ES-I3 (cell line): ENCODE results near the gene PON3.

Source experiments
- H3K36me3 ChIP-seq: 2 replicates; pipeline ENCODE4 v1.6.1; 2013; ENCODE audit warnings: mild to moderate bottlenecking, low read length, control low read depth, moderate library complexity; ENCODE audit not compliant: insufficient read depth
- H3K4me1 ChIP-seq: 2 replicates; pipeline ENCODE4 v1.6.1; 2013; ENCODE audit warnings: mild to moderate bottlenecking, control low read depth, low read length; ENCODE audit not compliant: insufficient read depth
- H3K9ac ChIP-seq: 2 replicates; pipeline ENCODE4 v1.6.1; 2013; ENCODE audit warnings: low read depth, mild to moderate bottlenecking, low read length, moderate library complexity
- H3K9me3 ChIP-seq: 2 replicates; pipeline ENCODE4 v1.6.1; 2013; ENCODE audit warnings: mild to moderate bottlenecking, low read length, moderate library complexity; ENCODE audit not compliant: control insufficient read depth, insufficient read depth

Gene PON3

GRCh38 chr7:95427914-95428516 is 31.8 kb upstream of the PON3 start:
- H3K9me3 ChIP-seq = no peaks in the 10 kb centered on the region
- H3K9ac ChIP-seq = no peak overlapping the region
- H3K36me3 ChIP-seq = no peaks in the 10 kb centered on the region
- H3K4me1 ChIP-seq = peaks cover 15% of the 10 kb centered on the region

GRCh38 chr7:95427166-95427565 is 31.0 kb upstream of the PON3 start:
- peaks cover 15% of the 10 kb centered on the region for H3K4me1 ChIP-seq
- H3K9ac ChIP-seq = no peak overlapping the region

GRCh38 chr7:95425694-95426093 is 29.5 kb upstream of the PON3 start:
- Histone ChIP-seq H3K9me3 (no peaks in the 10 kb centered on the region), H3K36me3 (no peaks in the 10 kb centered on the region), H3K4me1 (peaks cover 15% of the 10 kb centered on the region), H3K9ac (no peak overlapping the region)

More at GRCh38 chr7:95427166-95427565, 31.0 kb upstream of the PON3 start:
- no peaks in the 10 kb centered on the region for H3K9me3 ChIP-seq
- H3K36me3 ChIP-seq = no peaks in the 10 kb centered on the region

- no peak overlapping the region for H3K9ac ChIP-seq
- no peaks in the 10 kb centered on the region for H3K36me3 ChIP-seq
- no peaks in the 10 kb centered on the region for H3K9me3 ChIP-seq
- peaks cover 15% of the 10 kb centered on the region for H3K4me1 ChIP-seq
Observed at GRCh38 chr7:95424716-95425115, 28.5 kb upstream of the PON3 start.

GRCh38 chr7:95421847-95422444 is 25.8 kb upstream of the PON3 start:
- Histone ChIP-seq H3K4me1 (peaks cover under 1% of the 10 kb centered on the region; the same call in 1 of the 2 replicates), H3K9ac (no peak overlapping the region), H3K9me3 (no peaks in the 10 kb centered on the region), H3K36me3 (no peaks in the 10 kb centered on the region)

- Histone ChIP-seq H3K9ac (no peak overlapping the region), H3K9me3 (no peaks in the 10 kb centered on the region), H3K36me3 (no peaks in the 10 kb centered on the region), H3K4me1 (no peaks in the 10 kb centered on the region; the same call in 1 of the 2 replicates)
Observed at GRCh38 chr7:95421000-95421846, 25.0 kb upstream of the PON3 start.

GRCh38 chr7:95412075-95412474 is 15.9 kb upstream of the PON3 start:
- no peaks in the 10 kb centered on the region for H3K9me3 ChIP-seq
- H3K36me3 ChIP-seq = no peaks in the 10 kb centered on the region
- H3K4me1 ChIP-seq = no peaks in the 10 kb centered on the region
- no peak overlapping the region for H3K9ac ChIP-seq

GRCh38 chr7:95411666-95412065 is 15.5 kb upstream of the PON3 start:
- no peaks in the 10 kb centered on the region for H3K4me1 ChIP-seq
- no peak overlapping the region for H3K9ac ChIP-seq
- no peaks in the 10 kb centered on the region for H3K9me3 ChIP-seq
- H3K36me3 ChIP-seq = no peaks in the 10 kb centered on the region

GRCh38 chr7:95411036-95411435 is 14.9 kb upstream of the PON3 start:
- no peaks in the 10 kb centered on the region for H3K4me1 ChIP-seq
- no peaks in the 10 kb centered on the region for H3K9me3 ChIP-seq
- H3K36me3 ChIP-seq = no peaks in the 10 kb centered on the region
- H3K9ac ChIP-seq = no peak overlapping the region

- H3K9ac ChIP-seq = no peak overlapping the region
- H3K9me3 ChIP-seq = no peaks in the 10 kb centered on the region
- 0 out of 2 replicates have a peak, but pooled peaks cover 3% of the 10 kb centered on the region for H3K36me3 ChIP-seq
- H3K4me1 ChIP-seq = no peaks in the 10 kb centered on the region
Observed at GRCh38 chr7:95407751-95408150, 11.6 kb upstream of the PON3 start.

GRCh38 chr7:95405800-95406199 is 9.6 kb upstream of the PON3 start:
- H3K9ac ChIP-seq = no peak overlapping the region

GRCh38 chr7:95405208-95405607 is 9.0 kb upstream of the PON3 start:
- Histone ChIP-seq H3K4me1 (no peaks in the 10 kb centered on the region), H3K36me3 (0 out of 2 replicates have a peak, but pooled peaks cover 3% of the 10 kb centered on the region), H3K9ac (no peak overlapping the region), H3K9me3 (no peaks in the 10 kb centered on the region)

More at GRCh38 chr7:95405800-95406199, 9.6 kb upstream of the PON3 start:
- no peaks in the 10 kb centered on the region for H3K9me3 ChIP-seq
- H3K36me3 ChIP-seq = 0 out of 2 replicates have a peak, but pooled peaks cover 3% of the 10 kb centered on the region
- no peaks in the 10 kb centered on the region for H3K4me1 ChIP-seq

- Histone ChIP-seq H3K9ac (no peak overlapping the region), H3K4me1 (no peaks in the 10 kb centered on the region), H3K9me3 (no peaks in the 10 kb centered on the region), H3K36me3 (0 out of 2 replicates have a peak, but pooled peaks cover 3% of the 10 kb centered on the region)
Observed at GRCh38 chr7:95404316-95404865, 8.2 kb upstream of the PON3 start.

GRCh38 chr7:95398155-95398940 is 2.2 kb upstream of the PON3 start:
- no peaks in the 10 kb centered on the region for H3K36me3 ChIP-seq
- H3K9ac ChIP-seq = no peak overlapping the region
- H3K4me1 ChIP-seq = 0 out of 2 replicates have a peak, but pooled peaks cover 5% of the 10 kb centered on the region
- no peaks in the 10 kb centered on the region for H3K9me3 ChIP-seq
